ENCODE measurements around the gene AFF1. TPM values are rescaled to one million over a fixed set of nuclear protein-coding genes. Genes with fewer than 3 reads are reported as not detected.

AFF1 gene
- total RNA-seq, 1 donor: 21.9 TPM

GRCh38 chr4:87060957-87061356 is 126.1 kb downstream of the AFF1 start:
- no peak for DNase-seq (ENCODE audit: low read depth)
- H3K4me3 ChIP-seq (ENCODE audit: low read depth, low read length): no peak overlapping the region
- TF ChIP-seq CTCF (IDR thresholded peaks at IDR 0.05; ENCODE audit: insufficient read depth, low read length): no peak

GRCh38 chr4:87065021-87065420 is 130.2 kb downstream of the AFF1 start:
- no peak overlapping the region for H3K4me3 ChIP-seq (ENCODE audit: low read depth, low read length)
- no peak for TF ChIP-seq CTCF (IDR thresholded peaks at IDR 0.05; ENCODE audit: insufficient read depth, low read length)
- no peak for DNase-seq (ENCODE audit: low read depth)

- no peak overlapping the region for H3K4me3 ChIP-seq (ENCODE audit: low read depth, low read length)
- DNase-seq (ENCODE audit: low read depth): no peak
- TF ChIP-seq CTCF (IDR thresholded peaks at IDR 0.05; ENCODE audit: insufficient read depth, low read length): no peak
Observed at GRCh38 chr4:87066403-87067123, 131.8 kb downstream of the AFF1 start.

GRCh38 chr4:87067124-87067885 is 132.5 kb downstream of the AFF1 start:
- DNase-seq (ENCODE audit: low read depth): peak; percentile 39
- H3K4me3 ChIP-seq (ENCODE audit: low read depth, low read length): no peak overlapping the region
- TF ChIP-seq CTCF (IDR thresholded peaks at IDR 0.05; ENCODE audit: insufficient read depth, low read length): no peak

GRCh38 chr4:87068583-87069021 is 133.8 kb downstream of the AFF1 start:
- no peak for TF ChIP-seq CTCF (IDR thresholded peaks at IDR 0.05; ENCODE audit: insufficient read depth, low read length)
- H3K4me3 ChIP-seq (ENCODE audit: low read depth, low read length): no peak overlapping the region
- DNase-seq (ENCODE audit: low read depth): no peak

GRCh38 chr4:87069037-87069742 is 134.4 kb downstream of the AFF1 start:
- no peak for TF ChIP-seq CTCF (IDR thresholded peaks at IDR 0.05; ENCODE audit: insufficient read depth, low read length)
- H3K4me3 ChIP-seq (ENCODE audit: low read depth, low read length): no peak overlapping the region
- DNase-seq (ENCODE audit: low read depth): no peak

All from fibroblast of the aortic adventitia (primary cell).